HepG2 (cell line): ENCODE data around the gene IRAK3. TPM values are rescaled to one million over a fixed set of nuclear protein-coding genes. Genes with fewer than 3 reads are reported as not detected.

ENCODE experiments used
- ATAC-seq: fragments of 200-7000 bp; cut with Tn5 transposase; 3 replicates; pipeline ENCODE4 v1.9.1; 2020; ENCODE audit warnings: mild to moderate bottlenecking, moderate library complexity
- BruUV-seq: library from RNA; stranded (reverse); fragments of 400-500 nt; replicated peaks from 2 replicates; lab custom pipeline; 2021; lab: Mats Ljungman, UMichigan
- CTCF ChIA-PET: fragments of 300-600 bp; formaldehyde crosslinking; extraction: SDS; loops from one replicate; lab custom pipeline; 2021; ENCODE audit warnings: low total read pairs, inconsistent platforms, low intra/inter-chr PET ratio; lab: Yijun Ruan, JAX
- POLR2A ChIA-PET: fragments of 350-600 bp; sonication (Branson Sonifier 250); formaldehyde crosslinking; loops from one replicate; lab custom pipeline; 2020; ENCODE audit warnings: antibody characterized with exemption, inconsistent platforms; lab: Yijun Ruan, JAX
- DNase-seq: peaks from one replicate; pipeline ENCODE4 v3.0.0-alpha.2; 2015; ENCODE audit warnings: low spot score
- FAIRE-seq: peaks from 3 replicates; lab custom pipeline; 2011; peaks lifted over from hg19 to GRCh38; lab: Jason Lieb, UNC
- H2AFZ ChIP-seq: one replicate; pipeline ENCODE4 v1.6.1; 2011; ENCODE audit warnings: low read length, inconsistent platforms
- H3K27ac ChIP-seq: fragments of 300-600 bp; 3 replicates; pipeline ENCODE4 v1.8.0; 2011; ENCODE audit warnings: mixed run types, mild to moderate bottlenecking, mixed read lengths, low read length, inconsistent platforms; ENCODE audit not compliant: insufficient read depth; ENCODE audit errors: extremely low read length
- H3K27me3 ChIP-seq, 2 experiments: fragments of 200-600 bp in 1 of 2; 2 replicates in 1 of 2; 3 replicates in 1 of 2; pipeline versions ENCODE4 v1.6.0 to v1.8.0; 2011; ENCODE audit warnings: low read length in 2 of 2, mild to moderate bottlenecking in 2 of 2, moderate library complexity in 2 of 2, inconsistent platforms in 1 of 2; ENCODE audit not compliant: insufficient read depth in 2 of 2, control insufficient read depth in 1 of 2
- H3K36me3 ChIP-seq, 2 experiments: fragments of 200-600 bp in 1 of 2; replicated peaks in 1 of 2; 2 replicates in 1 of 2; 3 replicates in 1 of 2; pipeline versions ENCODE4 v1.5.1 to v1.8.0; 2011; ENCODE audit warnings: low read length in 2 of 2, inconsistent platforms in 1 of 2; ENCODE audit not compliant: insufficient read depth in 2 of 2, control insufficient read depth in 1 of 2
- H3K4me1 ChIP-seq: 2 replicates; pipeline ENCODE4 v1.5.1; 2012; ENCODE audit warnings: low read length, inconsistent platforms; ENCODE audit not compliant: insufficient read depth
- H3K4me2 ChIP-seq: 2 replicates; pipeline ENCODE4 v1.6.0; 2011; ENCODE audit warnings: low read depth, low read length, inconsistent platforms
- H3K4me3 ChIP-seq, 3 experiments: fragments of 200-600 bp in 1 of 3; sonication (generic), shearing (Covaris generic) in 1 of 3; replicated peaks in 1 of 3; 2 replicates each; pipeline ENCODE4 v1.5.1; 2011 to 2016; ENCODE audit warnings: low read length in 3 of 3, inconsistent platforms in 2 of 3, low read depth in 2 of 3, mild to moderate bottlenecking in 2 of 3, control low read depth in 1 of 3, mixed read lengths in 1 of 3; ENCODE audit not compliant: insufficient read depth in 1 of 3
- H3K79me2 ChIP-seq: one replicate; pipeline ENCODE4 v1.6.1; 2011; ENCODE audit warnings: low read length, inconsistent platforms; ENCODE audit not compliant: insufficient read depth
- H3K9ac ChIP-seq: 2 replicates; pipeline ENCODE4 v1.6.0; 2011; ENCODE audit warnings: mild to moderate bottlenecking, low read depth, low read length, inconsistent platforms; ENCODE audit not compliant: insufficient read depth
- H3K9me3 ChIP-seq: 2 replicates; pipeline ENCODE4 v1.5.1; 2012; ENCODE audit warnings: mild to moderate bottlenecking, low read length
- H4K20me1 ChIP-seq: 2 replicates; pipeline ENCODE4 v1.6.0; 2011; ENCODE audit warnings: inconsistent platforms, mild to moderate bottlenecking, low read length, moderate library complexity; ENCODE audit not compliant: insufficient read depth
- CEBPZ ChIP-seq: IDR thresholded peaks from 2 replicates; pipeline ENCODE4 v1.6.1; 2012; ENCODE audit warnings: low read length, improper control_type of control experiment
- CREB1 ChIP-seq, 2 experiments: fragments of 450-650 bp in 1 of 2; IDR thresholded peaks; 2 replicates each; pipeline ENCODE4 v1.6.1; 2016 to 2017; ENCODE audit warnings: control low read depth in 1 of 2, mild to moderate bottlenecking in 1 of 2, missing compliant biosample characterization in 1 of 2, missing genetic modification characterization in 1 of 2
- EEA1 ChIP-seq: sonication (generic); formaldehyde crosslinking; IDR thresholded peaks from 2 replicates; pipeline ENCODE4 v1.5.1; 2020; ENCODE audit warnings: mild to moderate bottlenecking, missing genetic modification reagents, borderline replicate concordance
- HNF1B ChIP-seq: sonication (generic); formaldehyde crosslinking; IDR thresholded peaks from 2 replicates; pipeline ENCODE4 v1.5.1; 2020; ENCODE audit warnings: mild to moderate bottlenecking, moderate library complexity, missing genetic modification reagents
- MED1 ChIP-seq: sonication (generic); formaldehyde crosslinking; IDR thresholded peaks from 2 replicates; pipeline ENCODE4 v1.4.0; 2020; ENCODE audit warnings: missing genetic modification reagents
- NBN ChIP-seq: fragments of 450-650 bp; conservative IDR thresholded peaks from 2 replicates; pipeline ENCODE4 v1.6.1; 2017
- RELA ChIP-seq: sonication (generic); formaldehyde crosslinking; IDR thresholded peaks from 2 replicates; pipeline ENCODE4 v1.4.0; 2020; ENCODE audit warnings: missing genetic modification reagents
- REST ChIP-seq, 2 experiments: IDR thresholded peaks; 2 replicates each; pipeline ENCODE4 v1.6.1; 2011 to 2012; ENCODE audit warnings: low read length in 2 of 2, borderline replicate concordance in 1 of 2, low read depth in 1 of 2, mild to moderate bottlenecking in 1 of 2, moderate library complexity in 1 of 2
- XBP1 ChIP-seq: sonication (generic); formaldehyde crosslinking; IDR thresholded peaks from 2 replicates; pipeline ENCODE4 v1.5.0; 2020; ENCODE audit warnings: missing genetic modification reagents
- ZFP36L2 ChIP-seq: sonication (generic); formaldehyde crosslinking; IDR thresholded peaks from 2 replicates; pipeline ENCODE4 v1.4.0; 2020; ENCODE audit warnings: missing genetic modification reagents
- ZNF512 ChIP-seq: sonication (generic); formaldehyde crosslinking; IDR thresholded peaks from 2 replicates; pipeline ENCODE4 v1.4.0; 2020; ENCODE audit warnings: mild to moderate bottlenecking, missing genetic modification reagents
- ZNF552 ChIP-seq: sonication (generic); formaldehyde crosslinking; IDR thresholded peaks from 2 replicates; pipeline ENCODE4 v1.9.0; 2022; ENCODE audit warnings: missing genetic modification reagents, mild to moderate bottlenecking, borderline replicate concordance
- ZSCAN31 ChIP-seq: sonication (generic); formaldehyde crosslinking; IDR thresholded peaks from 2 replicates; pipeline ENCODE4 v1.5.0; 2020; ENCODE audit warnings: low read depth, mild to moderate bottlenecking, missing genetic modification reagents
- WGBS: methylation state at CpG from one replicate; pipeline ENCODE4 v1.1.6; 2017; ENCODE audit warnings: low lambda C conversion rate; 5-methylcytosine and 5-hydroxymethylcytosine counted together
- in situ Hi-C: cut with HindIII; loops from 2 replicates; pipeline ENCODE4 v1.10.0; 2017; ENCODE audit warnings: low pct_unique_long_range_greater_than_20kb; ENCODE audit not compliant: extremely low pct_ligation_motif_present
- intact Hi-C: fragments of 100-400 bp; cut with micrococcal nuclease; formaldehyde crosslinking; loops from one replicate; pipeline ENCODE4 v1.10.0; 2022; ENCODE audit not compliant: unreplicated experiment
- polyA plus RNA-seq, 8 experiments: library from polyadenylated mRNA; depleted of rRNA in 3 of 8; stranded (reverse) in 7 of 8; unstranded in 1 of 8; fragments of >200 nt; fragmentation: Illumina TruSeq in 4 of 8; extraction: Trizol in 4 of 8; gene quantifications; 2 replicates each; pipeline versions ENCODE4 v1.2.1 to v1.2.3, GENCODE V29; 2011 to 2016; ENCODE audit warnings: low read depth in 4 of 8, missing spikeins in 1 of 8, mixed read lengths in 1 of 8; ENCODE audit not compliant: insufficient read depth in 1 of 8
- total RNA-seq, 5 experiments: library from RNA; depleted of rRNA; stranded (reverse); fragments of >200 nt; fragmentation: Illumina TruSeq; extraction: Trizol; gene quantifications; 2 replicates each; pipeline ENCODE4 v1.2.3, GENCODE V29; 2016; ENCODE audit warnings: low read depth in 1 of 5

The IRAK3 gene
- total and polyA plus RNA-seq, 2 of the 13 experiments (the other 11 are each of a cell fraction or from before 2014, with no cell fraction given), result 0.01 TPM; not detected in 1

- no peak for ATAC-seq
- Histone ChIP-seq H4K20me1 (no peaks in the 10 kb centered on the region), H3K36me3 (no peaks in the 10 kb centered on the region), H3K4me1 (peaks cover 21% of the 10 kb centered on the region), H3K4me3 (no peak overlapping the region), H3K79me2 (peaks cover 38% of the 10 kb centered on the region), H2AFZ (no peak overlapping the region), H3K27ac (no peak overlapping the region), H3K4me2 (no peak overlapping the region), H3K27me3 (no peaks in the 10 kb centered on the region), H3K9me3 (peaks cover 10% of the 10 kb centered on the region), H3K9ac (no peak overlapping the region)
- CTCF ChIA-PET, result no interaction called here
- intact Hi-C loops, result no loop called here
- 83% methylated on average over 4 of the region's 4 CpGs for WGBS
- POLR2A ChIA-PET, result no interaction called here
- no TSS peak for BruUV-seq
- no peak for DNase-seq
- no peak for FAIRE-seq
- in situ Hi-C loops, result no loop called here
- TF ChIP-seq EEA1 (CRISPR knock-in tag) (no peak), XBP1 (CRISPR knock-in tag) (no peak), REST (IDR thresholded peaks at IDR 0.05; ENCODE audit: borderline replicate concordance in 1 of 2, low read depth in 1 of 2, low read length in 2 of 2) (no peak), NBN (no peak), ZSCAN31 (CRISPR knock-in tag) (no peak), CREB1 (IDR thresholded peaks at IDR 0.05) (no peak), CREB1 (CRISPR knock-in tag; IDR thresholded peaks at IDR 0.05) (no peak), RELA (CRISPR knock-in tag) (no peak), ZFP36L2 (CRISPR knock-in tag) (no peak), HNF1B (CRISPR knock-in tag) (no peak), ZNF552 (CRISPR knock-in tag) (no peak), ZNF512 (CRISPR knock-in tag) (no peak), MED1 (CRISPR knock-in tag) (no peak), CEBPZ (no peak)
Measured at GRCh38 chr12:66163289-66163688, 25.7 kb upstream of the IRAK3 start.
